HEK293T (cell line): ENCODE measurements around the gene EFCC1.

Source experiments
- BHLHE40 ChIP-seq: fragments of 450-650 bp; IDR thresholded peaks from 2 replicates; pipeline ENCODE4 v1.6.1; 2016; ENCODE audit warnings: mild to moderate bottlenecking, moderate library complexity, borderline replicate concordance
- FOXA1 ChIP-seq: fragments of 450-650 bp; IDR thresholded peaks from 2 replicates; pipeline ENCODE4 v1.6.1; 2016; ENCODE audit warnings: mild to moderate bottlenecking
- FOXM1 ChIP-seq: fragments of 450-650 bp; IDR thresholded peaks from 2 replicates; pipeline ENCODE4 v1.6.1; 2017; ENCODE audit warnings: mild to moderate bottlenecking, borderline replicate concordance
- HDGF ChIP-seq: fragments of 450-650 bp; IDR thresholded peaks from 2 replicates; pipeline ENCODE4 v1.6.1; 2017; ENCODE audit warnings: antibody characterized with exemption, borderline replicate concordance
- L3MBTL2 ChIP-seq: fragments of 450-650 bp; conservative IDR thresholded peaks from 2 replicates; pipeline ENCODE4 v1.6.1; 2016; ENCODE audit warnings: mild to moderate bottlenecking
- LEF1 ChIP-seq: fragments of 450-650 bp; IDR thresholded peaks from 2 replicates; pipeline ENCODE4 v1.6.1; 2017; ENCODE audit warnings: mild to moderate bottlenecking, borderline replicate concordance
- NFRKB ChIP-seq: fragments of 450-650 bp; IDR thresholded peaks from 2 replicates; pipeline ENCODE4 v1.6.1; 2016; ENCODE audit warnings: mild to moderate bottlenecking, moderate library complexity
- SP1 ChIP-seq: fragments of 450-650 bp; IDR thresholded peaks from 2 replicates; pipeline ENCODE4 v1.6.1; 2017
- ZNF384 ChIP-seq: fragments of 450-650 bp; IDR thresholded peaks from 2 replicates; pipeline ENCODE4 v1.6.1; 2016
- TF ChIP-seq, protein P1 (sequence below): fragments of 450-650 bp; IDR thresholded peaks from 2 replicates; pipeline ENCODE4 v1.6.1; 2016

DNA sequence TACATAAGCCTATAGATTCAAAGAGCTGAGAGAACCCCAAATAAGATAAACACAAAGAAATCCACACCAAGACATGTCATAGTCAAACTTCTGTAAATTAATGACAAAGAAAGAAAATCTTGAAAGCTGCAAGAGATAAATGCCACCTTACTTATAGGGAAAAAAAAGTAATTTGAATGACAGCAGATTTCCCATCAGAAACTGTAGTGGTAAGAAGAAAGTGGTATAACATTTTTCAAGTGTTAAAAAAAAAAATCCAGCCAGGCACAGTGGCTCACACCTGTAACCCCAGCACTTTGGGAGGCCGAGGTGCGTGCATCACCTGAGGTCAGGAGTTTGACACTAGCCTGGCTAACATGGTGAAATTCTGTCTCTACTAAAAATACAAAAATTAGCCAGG lies 44.7 kb upstream of the EFCC1 start:
- TF ChIP-seq HDGF = no peak
- TF ChIP-seq FOXM1 = no peak
- TF ChIP-seq, protein P1, sequence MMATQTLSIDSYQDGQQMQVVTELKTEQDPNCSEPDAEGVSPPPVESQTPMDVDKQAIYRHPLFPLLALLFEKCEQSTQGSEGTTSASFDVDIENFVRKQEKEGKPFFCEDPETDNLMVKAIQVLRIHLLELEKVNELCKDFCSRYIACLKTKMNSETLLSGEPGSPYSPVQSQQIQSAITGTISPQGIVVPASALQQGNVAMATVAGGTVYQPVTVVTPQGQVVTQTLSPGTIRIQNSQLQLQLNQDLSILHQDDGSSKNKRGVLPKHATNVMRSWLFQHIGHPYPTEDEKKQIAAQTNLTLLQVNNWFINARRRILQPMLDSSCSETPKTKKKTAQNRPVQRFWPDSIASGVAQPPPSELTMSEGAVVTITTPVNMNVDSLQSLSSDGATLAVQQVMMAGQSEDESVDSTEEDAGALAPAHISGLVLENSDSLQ = no peak
- TF ChIP-seq SP1 = no peak
- no peak for TF ChIP-seq FOXA1
- no peak for TF ChIP-seq NFRKB
- no peak for TF ChIP-seq LEF1
- no peak for TF ChIP-seq L3MBTL2
- no peak for TF ChIP-seq ZNF384
- TF ChIP-seq BHLHE40 = no peak
